Motor neuron (in vitro differentiated cells): Measurements from ENCODE around the gene POLR2L. TPM values are rescaled to one million over a fixed set of nuclear protein-coding genes. Genes with fewer than 3 reads are reported as not detected.

Experiments
- ATAC-seq, 8 experiments: fragments of 200-7000 bp; cut with Tn5 transposase; replicated peaks in 6 of 8; 2 replicates each; pipeline ENCODE4 v1.8.0; 2021; ENCODE audit warnings: mild to moderate bottlenecking in 8 of 8, moderate library complexity in 8 of 8
- H3K27ac ChIP-seq, 2 donors: fragments of 250-450 bp; sonication (Bioruptor Pico); 2 replicates each; pipeline ENCODE4 v1.9.0; 2021; ENCODE audit warnings: antibody characterized with exemption in 2 of 2, mild to moderate bottlenecking in 2 of 2, moderate library complexity in 1 of 2
- H3K4me1 ChIP-seq, 2 donors: fragments of 250-450 bp; sonication (Bioruptor Pico); replicated peaks in 1 of 2; 2 replicates each; pipeline ENCODE4 v1.6.1; 2021; ENCODE audit warnings: antibody characterized with exemption in 2 of 2, mild to moderate bottlenecking in 2 of 2, moderate library complexity in 1 of 2
- H3K4me3 ChIP-seq, 5 donors: fragments of 250-450 bp; sonication (Bioruptor Pico); 2 replicates each; pipeline ENCODE4 v1.9.0; 2021; ENCODE audit warnings: antibody characterized with exemption in 5 of 5, mild to moderate bottlenecking in 5 of 5, moderate library complexity in 4 of 5
- WGBS, 10 experiments: fragments of 450-650 bp; shearing (Covaris generic); methylation state at CpG; one replicate each; pipeline ENCODE4 v1.0.0; 2022; 5-methylcytosine and 5-hydroxymethylcytosine counted together
- in situ Hi-C, 9 experiments: fragments of 400-800 bp; cut with MboI; loops; one replicate each; pipeline ENCODE4 v1.15.0; 2021; ENCODE audit warnings: low sequenced_read_pairs in 9 of 9, low pct_unique_long_range_greater_than_20kb in 2 of 9; ENCODE audit not compliant: unreplicated experiment in 9 of 9
- total RNA-seq, 8 experiments: library from RNA; unstranded; fragments of 300-600 nt; gene quantifications; 2 replicates each; pipeline versions ENCODE4 v1.2.3 to v1.2.4, GENCODE V29; 2022

Gene POLR2L
- total RNA-seq, 8 experiments from 2014 or later: 51.4 to 290 (median 137) TPM

GRCh38 chr11:831118-831864 lies 11.0 kb downstream of the POLR2L start:
- peaks cover 65 to 75% of the 10 kb centered on the region in 2 donors for H3K4me1 ChIP-seq
- peak overlapping the region; percentile 27 to 78 (median 69) for H3K4me3 ChIP-seq
- in situ Hi-C loops: no loop called here
- 14 to 60% (median 40%) methylated on average over 1 to 7 of the region's 31 CpGs; no CpG with 5 or more reads in 3 of the 10 experiments for WGBS, 10 experiments
- H3K27ac ChIP-seq: no peak overlapping the region
- peak in 1 of 8 experiments; percentile 0 for ATAC-seq

GRCh38 chr11:830295-831117 lies 11.8 kb downstream of the POLR2L start:
- Histone ChIP-seq H3K4me1 (peaks cover 65 to 75% of the 10 kb centered on the region in 2 donors), H3K4me3 (peak overlapping the region; percentile 17 to 38 (median 27)), H3K27ac (no peak overlapping the region)
- peak; percentile 11 to 61 (median 38) for ATAC-seq
- in situ Hi-C loops: no loop called here
- 23% methylated on average over 7 of the region's 78 CpGs; no CpG with 5 or more reads in 9 of the 10 experiments for WGBS, 10 experiments

GRCh38 chr11:829847-830294 lies 12.5 kb downstream of the POLR2L start:
- Histone ChIP-seq H3K27ac (no peak overlapping the region), H3K4me3 (peak overlapping the region; percentile 7 to 38 (median 27)), H3K4me1 (peaks cover 65 to 73% of the 10 kb centered on the region in 2 donors)
- in situ Hi-C loops: no loop called here
- peak in 5 of 8 experiments; percentile 0 to 24 (median 4) for ATAC-seq
- WGBS, 10 experiments: no CpG with 5 or more reads among the region's 39 CpGs

- ATAC-seq: peak in 6 of 8 experiments; percentile 0 to 22 (median 6)
- WGBS, 10 experiments: 0 to 100% (median 38%) methylated on average over 1 to 4 of the region's 40 CpGs; no CpG with 5 or more reads in 6 of the 10 experiments
- peak overlapping the region in 4 of 5 donors; percentile 22 to 38 (median 28) for H3K4me3 ChIP-seq
- H3K4me1 ChIP-seq: peaks cover 65 to 68% of the 10 kb centered on the region in 2 donors
- in situ Hi-C loops: no loop called here
- peak overlapping the region; percentile 71 to 76 for H3K27ac ChIP-seq
Measured at GRCh38 chr11:829176-829846, 13.0 kb downstream of the POLR2L start.

GRCh38 chr11:828506-829175 lies 13.7 kb downstream of the POLR2L start:
- Histone ChIP-seq H3K27ac (peak overlapping the region; percentile 71 to 76), H3K4me1 (peaks cover 60 to 61% of the 10 kb centered on the region in 2 donors), H3K4me3 (peak overlapping the region in 2 of 5 donors; percentile 1 to 38)
- ATAC-seq: peak in 5 of 8 experiments; percentile 15 to 47 (median 42)
- 0% methylated on average over 6 of the region's 21 CpGs; no CpG with 5 or more reads in 9 of the 10 experiments for WGBS, 10 experiments
- in situ Hi-C loops: no loop called here

- ATAC-seq: no peak
- WGBS, 10 experiments: no CpG with 5 or more reads among the region's 5 CpGs
- peak within 1 kb of the TSS; percentile 12 to 38 (median 32) for H3K4me3 ChIP-seq
Measured at GRCh38 chr11:827897-828192, 14.5 kb downstream of the POLR2L start, which contains the start of gene CRACR2B. Gene CRACR2B (plus strand): TSS chr11:827919. CDS start chr11:828608, 689 bp downstream.

GRCh38 chr11:827146-827896 lies 15.0 kb downstream of the POLR2L start:
- H3K4me1 ChIP-seq: peaks cover 57% of the 10 kb centered on the region in 2 donors
- peak in 6 of 8 experiments; percentile 0 to 18 (median 9) for ATAC-seq
- in situ Hi-C loops: no loop called here
- no CpG with 5 or more reads among the region's 66 CpGs for WGBS, 10 experiments
- H3K4me3 ChIP-seq: peak overlapping the region; percentile 12 to 38 (median 32)
- H3K27ac ChIP-seq: peak overlapping the region; percentile 71 to 76

More at GRCh38 chr11:827897-828192, 14.5 kb downstream of the POLR2L start, which contains the start of gene CRACR2B:
- Histone ChIP-seq H3K4me1 (peaks cover 58 to 60% of the 10 kb centered on the region in 2 donors), H3K27ac (peak within 1 kb of the TSS; percentile 71 to 76)
- in situ Hi-C loops: no loop called here

- in situ Hi-C loops: no loop called here
- Histone ChIP-seq H3K27ac (peak overlapping the region; percentile 71 to 76), H3K4me1 (peaks cover 52% of the 10 kb centered on the region in 2 donors), H3K4me3 (peak overlapping the region; percentile 12 to 38 (median 32))
- ATAC-seq: peak in 2 of 8 experiments; percentile 0 to 4
- 7 to 11% methylated on average over 3 to 6 of the region's 22 CpGs; no CpG with 5 or more reads in 8 of the 10 experiments for WGBS, 10 experiments
Measured at GRCh38 chr11:826836-827145, 15.5 kb downstream of the POLR2L start.

GRCh38 chr11:826227-826621 lies 16.1 kb downstream of the POLR2L start:
- 20 to 100% (median 74%) methylated on average over 1 to 6 of the region's 9 CpGs; no CpG with 5 or more reads in 4 of the 10 experiments for WGBS, 10 experiments
- no peak for ATAC-seq
- in situ Hi-C loops: no loop called here
- peaks cover 46% of the 10 kb centered on the region in 2 donors for H3K4me1 ChIP-seq
- H3K27ac ChIP-seq: no peak overlapping the region
- H3K4me3 ChIP-seq: no peak overlapping the region

- no peak for ATAC-seq
- Histone ChIP-seq H3K4me3 (no peak overlapping the region), H3K27ac (no peak overlapping the region), H3K4me1 (peaks cover 46% of the 10 kb centered on the region in 2 donors)
- WGBS, 10 experiments: 80 to 100% (median 86%) methylated on average over 1 to 3 of the region's 12 CpGs; no CpG with 5 or more reads in 6 of the 10 experiments
- in situ Hi-C loops: no loop called here
Measured at GRCh38 chr11:825366-826226, 16.7 kb downstream of the POLR2L start.

GRCh38 chr11:824942-825341 lies 17.4 kb downstream of the POLR2L start:
- 50 to 100% (median 80%) methylated on average over 1 to 3 of the region's 11 CpGs; no CpG with 5 or more reads in 5 of the 10 experiments for WGBS, 10 experiments
- in situ Hi-C loops: no loop called here
- ATAC-seq: no peak

More at GRCh38 chr11:824942-825341, 17.4 kb downstream of the POLR2L start:
- Histone ChIP-seq H3K4me3 (no peak overlapping the region), H3K4me1 (peaks cover 45 to 47% of the 10 kb centered on the region in 2 donors), H3K27ac (no peak overlapping the region)
